COLO829 (cell line): Measurements from ENCODE around the gene SLC17A8.
"Not testable (repeated sequence)": the region's sequence is repeated elsewhere in the genome, so short reads cannot be mapped to it uniquely, and the experiment has no call there.

Experiments used
- DNase-seq: peaks from one replicate; pipeline ENCODE4 v3.0.0; 2012; ENCODE audit warnings: low spot score

SLC17A8 gene

GRCh38 chr12:100427078-100427477 lies 70.2 kb downstream of the SLC17A8 start:
- DNase-seq: no peak

- not testable (repeated sequence) for DNase-seq
These were observed 73.4 kb downstream of the SLC17A8 start for GRCh38 chr12:100430251-100430650.

GRCh38 chr12:100433701-100434100 lies 76.8 kb downstream of the SLC17A8 start:
- DNase-seq: no peak

GRCh38 chr12:100434177-100434576 lies 77.3 kb downstream of the SLC17A8 start:
- DNase-seq: no peak

- DNase-seq: no peak
These were observed 79.1 kb downstream of the SLC17A8 start for GRCh38 chr12:100435957-100436356.

GRCh38 chr12:100437038-100437841 lies 80.4 kb downstream of the SLC17A8 start:
- DNase-seq: no peak

- no peak for DNase-seq
These were observed 82.9 kb downstream of the SLC17A8 start for GRCh38 chr12:100439797-100440196.

- no peak for DNase-seq
These were observed 85.5 kb downstream of the SLC17A8 start for GRCh38 chr12:100442403-100442802.

GRCh38 chr12:100443434-100443833 lies 86.6 kb downstream of the SLC17A8 start:
- no peak for DNase-seq

GRCh38 chr12:100445081-100445481 lies 88.2 kb downstream of the SLC17A8 start:
- no peak for DNase-seq

GRCh38 chr12:100447381-100447780 lies 90.5 kb downstream of the SLC17A8 start:
- DNase-seq: no peak

- DNase-seq: no peak
These were observed 91.8 kb downstream of the SLC17A8 start for GRCh38 chr12:100448656-100449055.

GRCh38 chr12:100450735-100451134 lies 93.9 kb downstream of the SLC17A8 start:
- no peak for DNase-seq

- no peak for DNase-seq
These were observed 97.1 kb downstream of the SLC17A8 start for GRCh38 chr12:100453951-100454350.

GRCh38 chr12:100455896-100456295 lies 99.0 kb downstream of the SLC17A8 start:
- DNase-seq: no peak

GRCh38 chr12:100458191-100458590 lies 101.3 kb downstream of the SLC17A8 start:
- peak; percentile 61 for DNase-seq

GRCh38 chr12:100460702-100461101 lies 103.8 kb downstream of the SLC17A8 start:
- DNase-seq: no peak

- no peak for DNase-seq
These were observed 104.6 kb downstream of the SLC17A8 start for GRCh38 chr12:100461330-100461973.

GRCh38 chr12:100463661-100464060 lies 106.8 kb downstream of the SLC17A8 start:
- no peak for DNase-seq

GRCh38 chr12:100464529-100464928 lies 107.7 kb downstream of the SLC17A8 start:
- no peak for DNase-seq

- no peak for DNase-seq
These were observed 111.3 kb downstream of the SLC17A8 start for GRCh38 chr12:100468126-100468525.
